HG03280 (cell line): ENCODE results near the gene CDHR5.

Experiments
- ATAC-seq: cut with Tn5 transposase; IDR thresholded peaks from one replicate; pipeline ENCODE4 v1.9.1; 2021; ENCODE audit warnings: mild to moderate bottlenecking, moderate library complexity; ENCODE audit not compliant: unreplicated experiment

CDHR5 gene

GRCh38 chr11:623349-623869, 1.3 kb downstream of the CDHR5 start:
- no peak for ATAC-seq

GRCh38 chr11:621838-622237, 2.9 kb downstream of the CDHR5 start:
- no peak for ATAC-seq

- ATAC-seq = no peak
Observed at GRCh38 chr11:620935-621814, 3.6 kb downstream of the CDHR5 start.

- ATAC-seq = no peak
Observed at GRCh38 chr11:620201-620600, 4.6 kb downstream of the CDHR5 start.

GRCh38 chr11:619628-620050, 5.1 kb downstream of the CDHR5 start:
- ATAC-seq = no peak

GRCh38 chr11:618856-619627, 5.7 kb downstream of the CDHR5 start:
- no peak for ATAC-seq

- no peak for ATAC-seq
Observed at GRCh38 chr11:617912-618682, 6.7 kb downstream of the CDHR5 start.

- no peak for ATAC-seq
Observed at GRCh38 chr11:617199-617911, 7.4 kb downstream of the CDHR5 start.

GRCh38 chr11:616320-617198, 8.2 kb downstream of the CDHR5 start:
- no peak for ATAC-seq

GRCh38 chr11:615504-616319, 9.0 kb downstream of the CDHR5 start, which contains the start of gene IRF7:
IRF7 (minus strand) TSS chr11:615950; CDS start chr11:615364, 586 bp downstream.
- ATAC-seq = peak; percentile 76

- ATAC-seq = no peak
Observed at GRCh38 chr11:614623-615503, 9.9 kb downstream of the CDHR5 start.

GRCh38 chr11:614021-614622, 10.6 kb downstream of the CDHR5 start:
- ATAC-seq = no peak

GRCh38 chr11:613369-613968, 11.3 kb downstream of the CDHR5 start:
- no peak for ATAC-seq

GRCh38 chr11:612961-613300, 11.8 kb downstream of the CDHR5 start:
- ATAC-seq = no peak

- ATAC-seq = no peak
Observed at GRCh38 chr11:612201-612960, 12.4 kb downstream of the CDHR5 start.
